OCI-LY1 (cell line): ENCODE measurements around the gene ATXN3L.

Experiments
- EZH2 ChIP-seq: fragments of 200-600 bp; sonication (generic), shearing (Covaris generic); IDR thresholded peaks from 2 replicates; pipeline ENCODE4 v1.8.0; 2017; ENCODE audit warnings: borderline replicate concordance, mixed run types, mild to moderate bottlenecking, antibody characterized with exemption, low read length, moderate library complexity, mixed read lengths
- TF ChIP-seq, protein P1 (sequence below): fragments of 200-600 bp; sonication (generic), shearing (Covaris generic); IDR thresholded peaks from 2 replicates; pipeline ENCODE4 v1.5.1; 2017; ENCODE audit warnings: mild to moderate bottlenecking, antibody characterized with exemption, low read length, moderate library complexity, mixed read lengths

DNA sequence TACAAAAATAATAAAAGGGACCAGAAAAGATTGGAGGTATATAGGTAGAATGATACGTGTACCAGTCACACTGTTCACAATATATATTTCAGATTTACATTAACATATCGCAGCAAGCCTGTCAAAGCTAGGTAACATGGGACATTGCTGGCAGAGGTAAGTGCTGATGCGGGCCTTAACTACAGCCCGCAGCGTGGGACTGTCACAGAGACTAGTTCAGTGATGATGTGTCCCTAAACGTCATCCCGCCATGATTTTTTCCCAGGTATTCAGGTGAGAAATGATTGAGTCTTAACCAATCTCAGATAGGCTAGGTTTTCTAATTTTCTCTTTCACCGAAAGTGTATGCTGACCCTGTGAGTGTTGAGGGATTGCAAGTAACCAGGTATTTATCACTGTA lies 7.8 kb upstream of the ATXN3L start:
- TF ChIP-seq, protein P1, sequence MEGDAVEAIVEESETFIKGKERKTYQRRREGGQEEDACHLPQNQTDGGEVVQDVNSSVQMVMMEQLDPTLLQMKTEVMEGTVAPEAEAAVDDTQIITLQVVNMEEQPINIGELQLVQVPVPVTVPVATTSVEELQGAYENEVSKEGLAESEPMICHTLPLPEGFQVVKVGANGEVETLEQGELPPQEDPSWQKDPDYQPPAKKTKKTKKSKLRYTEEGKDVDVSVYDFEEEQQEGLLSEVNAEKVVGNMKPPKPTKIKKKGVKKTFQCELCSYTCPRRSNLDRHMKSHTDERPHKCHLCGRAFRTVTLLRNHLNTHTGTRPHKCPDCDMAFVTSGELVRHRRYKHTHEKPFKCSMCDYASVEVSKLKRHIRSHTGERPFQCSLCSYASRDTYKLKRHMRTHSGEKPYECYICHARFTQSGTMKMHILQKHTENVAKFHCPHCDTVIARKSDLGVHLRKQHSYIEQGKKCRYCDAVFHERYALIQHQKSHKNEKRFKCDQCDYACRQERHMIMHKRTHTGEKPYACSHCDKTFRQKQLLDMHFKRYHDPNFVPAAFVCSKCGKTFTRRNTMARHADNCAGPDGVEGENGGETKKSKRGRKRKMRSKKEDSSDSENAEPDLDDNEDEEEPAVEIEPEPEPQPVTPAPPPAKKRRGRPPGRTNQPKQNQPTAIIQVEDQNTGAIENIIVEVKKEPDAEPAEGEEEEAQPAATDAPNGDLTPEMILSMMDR: no peak
- no peak for TF ChIP-seq EZH2
